SK-MEL-5 (cell line): Measurements from ENCODE around the gene FASTKD2. TPM values are rescaled to one million over a fixed set of nuclear protein-coding genes. Genes with fewer than 3 reads are reported as not detected.
"Not testable (repeated sequence)": the region's sequence is repeated elsewhere in the genome, so short reads cannot be mapped to it uniquely, and the experiment has no call there.

Experiments
- DNase-seq: peaks from one replicate; pipeline ENCODE4 v3.0.0-alpha.2; 2016; ENCODE audit warnings: low read depth, low spot score
- in situ Hi-C: cut with HindIII; loops from 2 replicates; pipeline ENCODE4 v1.10.0; 2016; ENCODE audit warnings: low sequenced_read_pairs, high pct_unique_total_duplicates, low pct_unique_long_range_greater_than_20kb
- total RNA-seq: library from RNA; depleted of rRNA; stranded (reverse); fragments of >200 nt; shearing (Covaris generic); gene quantifications from 2 replicates; pipeline ENCODE4 v1.2.3, GENCODE V29; 2014

FASTKD2 gene
- total RNA-seq, 1 experiment from 2014 or later, result 115 TPM

GRCh38 chr2:206780671-206781070 lies 15.3 kb downstream of the FASTKD2 start:
- in situ Hi-C loops, result no loop called here
- no peak for DNase-seq

- DNase-seq, result peak; percentile 65
- in situ Hi-C loops, result no loop called here
These were observed 18.3 kb downstream of the FASTKD2 start for GRCh38 chr2:206783718-206784117.

GRCh38 chr2:206784559-206785353 lies 19.4 kb downstream of the FASTKD2 start:
- in situ Hi-C loops, result no loop called here
- DNase-seq, result no peak

GRCh38 chr2:206790311-206790935 lies 25.0 kb downstream of the FASTKD2 start:
- in situ Hi-C loops, result no loop called here
- no peak for DNase-seq

GRCh38 chr2:206792645-206793044 lies 27.2 kb downstream of the FASTKD2 start:
- in situ Hi-C loops, result no loop called here
- no peak for DNase-seq

- DNase-seq, result no peak
- in situ Hi-C loops, result no loop called here
These were observed 32.0 kb downstream of the FASTKD2 start for GRCh38 chr2:206797376-206797775.

- in situ Hi-C loops, result no loop called here
- DNase-seq, result no peak
These were observed 32.6 kb downstream of the FASTKD2 start for GRCh38 chr2:206798000-206798399.

GRCh38 chr2:206799083-206799482 lies 33.7 kb downstream of the FASTKD2 start:
- in situ Hi-C loops, result no loop called here

GRCh38 chr2:206800506-206801417 lies 35.4 kb downstream of the FASTKD2 start:
- in situ Hi-C loops, result no loop called here
- DNase-seq, result peak; percentile 81

More at GRCh38 chr2:206799083-206799482, 33.7 kb downstream of the FASTKD2 start:
- DNase-seq, result peak; percentile 69

GRCh38 chr2:206801418-206802189 lies 36.2 kb downstream of the FASTKD2 start:
- DNase-seq, result no peak
- in situ Hi-C loops, result no loop called here

- in situ Hi-C loops, result no loop called here
- no peak for DNase-seq
These were observed 37.5 kb downstream of the FASTKD2 start for GRCh38 chr2:206802654-206803514.

- in situ Hi-C loops, result no loop called here
These were observed 38.9 kb downstream of the FASTKD2 start for GRCh38 chr2:206804326-206804725.

GRCh38 chr2:206805887-206806607 lies 40.6 kb downstream of the FASTKD2 start:
- DNase-seq, result no peak
- in situ Hi-C loops, result no loop called here

More at GRCh38 chr2:206804326-206804725, 38.9 kb downstream of the FASTKD2 start:
- DNase-seq, result no peak

- in situ Hi-C loops, DNase-seq: not testable (repeated sequence)
These were observed 42.2 kb downstream of the FASTKD2 start for GRCh38 chr2:206807624-206808023.

GRCh38 chr2:206812471-206812870 lies 47.1 kb downstream of the FASTKD2 start:
- DNase-seq, in situ Hi-C loops: not testable (repeated sequence)

- in situ Hi-C loops, result no loop called here
- no peak for DNase-seq
These were observed 49.1 kb downstream of the FASTKD2 start for GRCh38 chr2:206814498-206814897.
